ENCODE results near the gene BAZ2A. TPM values are rescaled to one million over a fixed set of nuclear protein-coding genes. Genes with fewer than 3 reads are reported as not detected.
A peak's percentile ranks its signal among the peaks of the same experiment; 100 is the strongest.

The BAZ2A gene
- total RNA-seq, 2 donors from 2014 or later = 203 to 214 TPM

- Mint-ChIP-seq H3K36me3 (ENCODE audit: low read depth) (peaks cover 7% of the 10 kb centered on the region), H3K4me3 (peak overlapping the region; percentile 99), H3K27ac (peak overlapping the region; percentile 98), H3K4me1 (peaks cover 64% of the 10 kb centered on the region), H3K27me3 (no peaks in the 10 kb centered on the region)
- no peak for DNase-seq
- no peak for ATAC-seq
- H3K9me3 ChIP-seq (ENCODE audit: control insufficient read depth, low read length, poor library complexity, severe bottlenecking) = no peaks in the 10 kb centered on the region
Observed at GRCh38 chr12:56632701-56633467, 2.8 kb upstream of the BAZ2A start.

- H3K27me3 Mint-ChIP-seq = no peaks in the 10 kb centered on the region
- DNase-seq = peak in 2 of 3 donors; percentile 46 to 51
- H3K27ac Mint-ChIP-seq = peak overlapping the region; percentile 98
- peaks cover 7% of the 10 kb centered on the region for H3K36me3 Mint-ChIP-seq (ENCODE audit: low read depth)
- H3K4me1 Mint-ChIP-seq = peaks cover 64% of the 10 kb centered on the region
- peak overlapping the region; percentile 99 for H3K4me3 Mint-ChIP-seq
- no peaks in the 10 kb centered on the region for H3K9me3 ChIP-seq (ENCODE audit: control insufficient read depth, low read length, poor library complexity, severe bottlenecking)
- no peak for ATAC-seq
Observed at GRCh38 chr12:56631790-56632700, 1.9 kb upstream of the BAZ2A start.

GRCh38 chr12:56629459-56630179 lies 507 bp downstream of the BAZ2A start:
- H3K9me3 ChIP-seq (ENCODE audit: control insufficient read depth, low read length, poor library complexity, severe bottlenecking) = no peaks in the 10 kb centered on the region
- DNase-seq (peak; percentile 36 to 58 (median 46)), ATAC-seq (peak; percentile 43)
- peak overlapping the region; percentile 99 for H3K4me3 Mint-ChIP-seq
- H3K4me1 Mint-ChIP-seq = peaks cover 55% of the 10 kb centered on the region
- no peaks in the 10 kb centered on the region for H3K27me3 Mint-ChIP-seq
- peak overlapping the region; percentile 98 for H3K27ac Mint-ChIP-seq
- peaks cover 7% of the 10 kb centered on the region for H3K36me3 Mint-ChIP-seq (ENCODE audit: low read depth)

GRCh38 chr12:56628671-56629458 lies 1.3 kb downstream of the BAZ2A start:
- no peaks in the 10 kb centered on the region for H3K9me3 ChIP-seq (ENCODE audit: control insufficient read depth, low read length, poor library complexity, severe bottlenecking)
- peak overlapping the region; percentile 98 for H3K27ac Mint-ChIP-seq
- H3K4me3 Mint-ChIP-seq = peak overlapping the region; percentile 99
- no peaks in the 10 kb centered on the region for H3K27me3 Mint-ChIP-seq
- ATAC-seq (peak; percentile 41), DNase-seq (peak; percentile 29 to 42 (median 41))
- H3K36me3 Mint-ChIP-seq (ENCODE audit: low read depth) = peaks cover 4% of the 10 kb centered on the region
- peaks cover 52% of the 10 kb centered on the region for H3K4me1 Mint-ChIP-seq

- no peak overlapping the region for H3K4me3 Mint-ChIP-seq
- H3K4me1 Mint-ChIP-seq = peaks cover 45% of the 10 kb centered on the region
Observed at GRCh38 chr12:56626701-56627100, 3.4 kb downstream of the BAZ2A start.

GRCh38 chr12:56622535-56622934 lies 7.6 kb downstream of the BAZ2A start:
- H3K4me1 Mint-ChIP-seq = peaks cover 30% of the 10 kb centered on the region
- peak overlapping the region; percentile 51 for H3K27ac Mint-ChIP-seq
- DNase-seq (no peak), ATAC-seq (no peak)
- H3K4me3 Mint-ChIP-seq = no peak overlapping the region
- H3K9me3 ChIP-seq (ENCODE audit: control insufficient read depth, low read length, poor library complexity, severe bottlenecking) = no peaks in the 10 kb centered on the region
- H3K27me3 Mint-ChIP-seq = no peaks in the 10 kb centered on the region
- peaks cover 2% of the 10 kb centered on the region for H3K36me3 Mint-ChIP-seq (ENCODE audit: low read depth)

More at GRCh38 chr12:56626701-56627100, 3.4 kb downstream of the BAZ2A start:
- H3K27ac Mint-ChIP-seq = peak overlapping the region; percentile 98
- no peaks in the 10 kb centered on the region for H3K9me3 ChIP-seq (ENCODE audit: control insufficient read depth, low read length, poor library complexity, severe bottlenecking)
- DNase-seq (no peak), ATAC-seq (no peak)
- no peaks in the 10 kb centered on the region for H3K27me3 Mint-ChIP-seq
- H3K36me3 Mint-ChIP-seq (ENCODE audit: low read depth) = peaks cover 7% of the 10 kb centered on the region

GRCh38 chr12:56616925-56617324 lies 13.2 kb downstream of the BAZ2A start:
- Mint-ChIP-seq H3K4me3 (no peak overlapping the region), H3K27ac (peak overlapping the region; percentile 16), H3K4me1 (peaks cover 14% of the 10 kb centered on the region), H3K27me3 (no peaks in the 10 kb centered on the region), H3K36me3 (ENCODE audit: low read depth) (peaks cover 9% of the 10 kb centered on the region)
- no peaks in the 10 kb centered on the region for H3K9me3 ChIP-seq (ENCODE audit: control insufficient read depth, low read length, poor library complexity, severe bottlenecking)
- DNase-seq (no peak), ATAC-seq (no peak)

- no peaks in the 10 kb centered on the region for H3K9me3 ChIP-seq (ENCODE audit: control insufficient read depth, low read length, poor library complexity, severe bottlenecking)
- Mint-ChIP-seq H3K4me1 (peaks cover 14% of the 10 kb centered on the region), H3K36me3 (ENCODE audit: low read depth) (peaks cover 9% of the 10 kb centered on the region), H3K4me3 (no peak overlapping the region), H3K27ac (no peak overlapping the region), H3K27me3 (no peaks in the 10 kb centered on the region)
- ATAC-seq = no peak
- no peak for DNase-seq
Observed at GRCh38 chr12:56616244-56616643, 13.9 kb downstream of the BAZ2A start.

- no peaks in the 10 kb centered on the region for H3K9me3 ChIP-seq (ENCODE audit: control insufficient read depth, low read length, poor library complexity, severe bottlenecking)
- Mint-ChIP-seq H3K27ac (peak overlapping the region; percentile 53), H3K4me1 (peaks cover 15% of the 10 kb centered on the region), H3K27me3 (no peaks in the 10 kb centered on the region), H3K4me3 (no peak overlapping the region), H3K36me3 (ENCODE audit: low read depth) (peaks cover 12% of the 10 kb centered on the region)
- no peak for DNase-seq
- ATAC-seq = no peak
Observed at GRCh38 chr12:56614627-56615026, 15.5 kb downstream of the BAZ2A start.

- Mint-ChIP-seq H3K4me3 (no peak overlapping the region), H3K27me3 (no peaks in the 10 kb centered on the region), H3K27ac (no peak overlapping the region), H3K4me1 (peaks cover 7% of the 10 kb centered on the region), H3K36me3 (ENCODE audit: low read depth) (peaks cover 17% of the 10 kb centered on the region)
- DNase-seq (no peak), ATAC-seq (no peak)
- no peaks in the 10 kb centered on the region for H3K9me3 ChIP-seq (ENCODE audit: control insufficient read depth, low read length, poor library complexity, severe bottlenecking)
Observed at GRCh38 chr12:56604355-56604754, 25.8 kb downstream of the BAZ2A start.

- no peaks in the 10 kb centered on the region for H3K27me3 Mint-ChIP-seq
- H3K36me3 Mint-ChIP-seq (ENCODE audit: low read depth) = peaks cover 19% of the 10 kb centered on the region
- ATAC-seq = no peak
- peak overlapping the region; percentile 37 for H3K27ac Mint-ChIP-seq
- no peaks in the 10 kb centered on the region for H3K9me3 ChIP-seq (ENCODE audit: control insufficient read depth, low read length, poor library complexity, severe bottlenecking)
- DNase-seq = no peak
- H3K4me1 Mint-ChIP-seq = peaks cover 9% of the 10 kb centered on the region
- no peak overlapping the region for H3K4me3 Mint-ChIP-seq
Observed at GRCh38 chr12:56602239-56602638, 27.9 kb downstream of the BAZ2A start.

GRCh38 chr12:56601503-56601902 lies 28.6 kb downstream of the BAZ2A start:
- ATAC-seq (peak; percentile 48), DNase-seq (no peak)
- Mint-ChIP-seq H3K27ac (peak overlapping the region; percentile 37), H3K4me3 (no peak overlapping the region), H3K27me3 (no peaks in the 10 kb centered on the region), H3K4me1 (peaks cover 9% of the 10 kb centered on the region), H3K36me3 (ENCODE audit: low read depth) (peaks cover 19% of the 10 kb centered on the region)
- H3K9me3 ChIP-seq (ENCODE audit: control insufficient read depth, low read length, poor library complexity, severe bottlenecking) = no peaks in the 10 kb centered on the region
